Naive thymus-derived CD8-positive, alpha-beta T cell (primary cell): ENCODE measurements around the gene EFCAB12. TPM values are rescaled to one million over a fixed set of nuclear protein-coding genes. Genes with fewer than 3 reads are reported as not detected.
A peak's percentile ranks its signal among the peaks of the same experiment; 100 is the strongest.
"Not testable (repeated sequence)": the region's sequence is repeated elsewhere in the genome, so short reads cannot be mapped to it uniquely, and the experiment has no call there.

ENCODE experiments used
- ATAC-seq, 2 donors: fragments of 150-1000 bp; cut with Tn5 transposase in 1 of 2; sonication (Bioruptor Pico), chemical (Tn5 transposase) in 1 of 2; 1 replicate in 1 of 2; 2 replicates in 1 of 2; pipeline ENCODE4 v1.10.0; 2021; ENCODE audit warnings: mild to moderate bottlenecking in 2 of 2, moderate library complexity in 2 of 2
- POLR2A ChIA-PET: fragments of 350-600 bp; sonication (Branson Sonifier 250); formaldehyde crosslinking; loops from one replicate; lab custom pipeline; 2021; ENCODE audit warnings: antibody characterized with exemption; lab: Charles Lee
- DNase-seq, 10 donors: peaks; one replicate each; pipeline versions ENCODE4 v3.0.0 to v3.0.0-alpha.2; 2020 to 2022
- H3K27ac Mint-ChIP-seq, 10 donors: one replicate each; pipeline ENCODE4 v1.8.0; 2020 to 2022; ENCODE audit warnings: mild to moderate bottlenecking in 10 of 10, mixed read lengths in 10 of 10, moderate library complexity in 4 of 10, inconsistent platforms in 1 of 10
- H3K27me3 Mint-ChIP-seq, 5 donors: one replicate each; pipeline ENCODE4 v1.8.0; 2021 to 2022; ENCODE audit warnings: mixed read lengths in 5 of 5
- H3K36me3 Mint-ChIP-seq, 3 donors: one replicate each; pipeline ENCODE4 v1.8.0; 2020 to 2022; ENCODE audit warnings: mixed read lengths in 3 of 3, mild to moderate bottlenecking in 2 of 3, inconsistent platforms in 1 of 3
- H3K4me1 Mint-ChIP-seq, 4 donors: one replicate each; pipeline ENCODE4 v1.8.0; 2021 to 2022; ENCODE audit warnings: mixed read lengths in 4 of 4
- H3K4me3 Mint-ChIP-seq, 10 donors: one replicate each; pipeline ENCODE4 v1.8.0; 2020 to 2022; ENCODE audit warnings: mild to moderate bottlenecking in 10 of 10, mixed read lengths in 10 of 10, moderate library complexity in 6 of 10, inconsistent platforms in 1 of 10
- H3K9me3 Mint-ChIP-seq, 9 donors: one replicate each; pipeline ENCODE4 v1.8.0; 2020 to 2022; ENCODE audit warnings: mixed read lengths in 9 of 9, mild to moderate bottlenecking in 3 of 9, inconsistent platforms in 1 of 9, moderate library complexity in 1 of 9
- polyA plus RNA-seq, 3 donors: library from polyadenylated mRNA; unstranded; fragments of 300-500 nt; fragmentation: Illumina TruSeq; gene quantifications; one replicate each; pipeline ENCODE4 v1.2.3, GENCODE V29; 2021
- total RNA-seq, 8 experiments: library from RNA in 2 of 8; stranded (reverse) in 2 of 8; gene quantifications; one replicate each; pipeline ENCODE4 v1.2.3 and lab custom pipeline; 2021 to 2026

Gene EFCAB12
- total and polyA plus RNA-seq, 5 experiments from 2014 or later = 0.16 to 2.3 (median 0.91) TPM; not detected in 1

GRCh38 chr3:129384594-129385323, 43.7 kb downstream of the EFCAB12 start:
- no peak for DNase-seq
- POLR2A ChIA-PET = no interaction called here
- Mint-ChIP-seq H3K27me3 (no peaks in the 10 kb centered on the region), H3K27ac (peak overlapping the region in 6 of 10 donors; percentile 44 to 81 (median 62)), H3K36me3 (peaks cover 7 to 35% (median 30%) of the 10 kb centered on the region in 3 donors), H3K4me1 (peaks cover 0 to 2% (median under 1%) of the 10 kb centered on the region in 4 donors), H3K4me3 (no peak overlapping the region), H3K9me3 (no peaks in the 10 kb centered on the region)
- no peak for ATAC-seq

GRCh38 chr3:129384103-129384502, 44.3 kb downstream of the EFCAB12 start:
- not testable (repeated sequence) for ATAC-seq

GRCh38 chr3:129383292-129383860, 45.1 kb downstream of the EFCAB12 start:
- ATAC-seq (peak; percentile 97 to 98), DNase-seq (peak in 9 of 10 donors; percentile 17 to 76 (median 36))
- no peak overlapping the region for H3K4me3 Mint-ChIP-seq
- H3K36me3 Mint-ChIP-seq = peaks cover 7 to 22% (median 20%) of the 10 kb centered on the region in 3 donors
- POLR2A ChIA-PET = interaction anchor here (0.8 kb wide), 1 partner anchor 14 kb away, joined by 3 read pairs; no protein-coding TSS in a partner anchor
- peaks cover 0 to 2% (median under 1%) of the 10 kb centered on the region in 4 donors for H3K4me1 Mint-ChIP-seq
- H3K9me3 Mint-ChIP-seq = no peaks in the 10 kb centered on the region
- H3K27me3 Mint-ChIP-seq = no peaks in the 10 kb centered on the region
- H3K27ac Mint-ChIP-seq = peak overlapping the region in 3 of 10 donors; percentile 9 to 41 (median 16)

More at GRCh38 chr3:129384103-129384502, 44.3 kb downstream of the EFCAB12 start:
- H3K27me3 Mint-ChIP-seq, POLR2A ChIA-PET, H3K9me3 Mint-ChIP-seq, H3K4me3 Mint-ChIP-seq, DNase-seq, H3K4me1 Mint-ChIP-seq: not testable (repeated sequence)
- peaks cover 7 to 28% (median 25%) of the 10 kb centered on the region in 3 donors for H3K36me3 Mint-ChIP-seq
- peak overlapping the region in 5 of 10 donors; percentile 11 to 72 (median 35) for H3K27ac Mint-ChIP-seq

- H3K4me1 Mint-ChIP-seq = peaks cover 0 to 2% (median under 1%) of the 10 kb centered on the region in 4 donors
- no peaks in the 10 kb centered on the region for H3K9me3 Mint-ChIP-seq
- H3K36me3 Mint-ChIP-seq = peaks cover 6 to 12% (median 10%) of the 10 kb centered on the region in 3 donors
These were observed 46.1 kb downstream of the EFCAB12 start for GRCh38 chr3:129382366-129382765.

GRCh38 chr3:129379582-129380358, 48.7 kb downstream of the EFCAB12 start:
- ATAC-seq (no peak), DNase-seq (no peak)
- H3K4me1 Mint-ChIP-seq = peaks cover 0 to 3% (median under 1%) of the 10 kb centered on the region in 4 donors
- no peaks in the 10 kb centered on the region for H3K9me3 Mint-ChIP-seq
- H3K36me3 Mint-ChIP-seq = peaks cover 0 to 8% (median 2%) of the 10 kb centered on the region in 3 donors
- no peaks in the 10 kb centered on the region for H3K27me3 Mint-ChIP-seq
- peak overlapping the region in 1 of 10 donors; percentile 66 for H3K27ac Mint-ChIP-seq
- H3K4me3 Mint-ChIP-seq = no peak overlapping the region
- POLR2A ChIA-PET = interaction anchor here (0.7 kb wide), 1 partner anchor 457 kb away, joined by 4 read pairs; no protein-coding TSS in a partner anchor

More at GRCh38 chr3:129382366-129382765, 46.1 kb downstream of the EFCAB12 start:
- POLR2A ChIA-PET = interaction anchor here (0.6 kb wide), 1 partner anchor 13 kb away, joined by 4 read pairs; no protein-coding TSS in a partner anchor
- no peak for DNase-seq
- no peak for ATAC-seq
- Mint-ChIP-seq H3K27me3 (no peaks in the 10 kb centered on the region), H3K27ac (peak overlapping the region in 1 of 10 donors; percentile 73), H3K4me3 (no peak overlapping the region)

GRCh38 chr3:129378949-129379348, 49.5 kb downstream of the EFCAB12 start:
- DNase-seq (no peak), ATAC-seq (no peak)
- peaks cover 0 to 3% (median 0%) of the 10 kb centered on the region in 4 donors for H3K4me1 Mint-ChIP-seq
- peaks cover 0 to 8% (median 2%) of the 10 kb centered on the region in 3 donors for H3K36me3 Mint-ChIP-seq
- H3K27me3 Mint-ChIP-seq = no peaks in the 10 kb centered on the region
- POLR2A ChIA-PET = interaction anchor here (0.7 kb wide), 1 partner anchor 456 kb away, joined by 4 read pairs; no protein-coding TSS in a partner anchor
- H3K9me3 Mint-ChIP-seq = no peaks in the 10 kb centered on the region
- H3K27ac Mint-ChIP-seq = peak overlapping the region in 1 of 10 donors; percentile 66
- no peak overlapping the region for H3K4me3 Mint-ChIP-seq

- POLR2A ChIA-PET = interaction anchor here (0.6 to 1.5 kb wide), 2 partner anchors 45 to 61 kb away, joined by 3 to 4 read pairs; a partner anchor contains a TSS
- H3K4me1 Mint-ChIP-seq = peaks cover 0 to 2% (median 0%) of the 10 kb centered on the region in 4 donors
- ATAC-seq = no peak
These were observed 50.8 kb downstream of the EFCAB12 start for GRCh38 chr3:129377615-129378014.

GRCh38 chr3:129375099-129375498, 53.3 kb downstream of the EFCAB12 start:
- H3K36me3 Mint-ChIP-seq = peaks cover 0 to 6% (median 2%) of the 10 kb centered on the region in 3 donors
- POLR2A ChIA-PET = no interaction called here
- DNase-seq = no peak
- H3K27ac Mint-ChIP-seq = peak overlapping the region in 1 of 10 donors; percentile 40
- no peaks in the 10 kb centered on the region for H3K9me3 Mint-ChIP-seq
- no peaks in the 10 kb centered on the region for H3K27me3 Mint-ChIP-seq
- no peak overlapping the region for H3K4me3 Mint-ChIP-seq
- ATAC-seq = no peak
- peaks cover 0 to 2% (median 0%) of the 10 kb centered on the region in 4 donors for H3K4me1 Mint-ChIP-seq

More at GRCh38 chr3:129377615-129378014, 50.8 kb downstream of the EFCAB12 start:
- Mint-ChIP-seq H3K4me3 (no peak overlapping the region), H3K36me3 (peaks cover 0 to 8% (median 2%) of the 10 kb centered on the region in 3 donors), H3K27me3 (no peaks in the 10 kb centered on the region), H3K9me3 (no peaks in the 10 kb centered on the region), H3K27ac (peak overlapping the region in 1 of 10 donors; percentile 15)
- no peak for DNase-seq

- Mint-ChIP-seq H3K4me3 (no peak overlapping the region), H3K4me1 (peaks cover 0 to 2% (median 0%) of the 10 kb centered on the region in 4 donors), H3K27ac (no peak overlapping the region), H3K27me3 (no peaks in the 10 kb centered on the region), H3K9me3 (no peaks in the 10 kb centered on the region), H3K36me3 (peaks cover 0 to 6% (median 2%) of the 10 kb centered on the region in 3 donors)
- POLR2A ChIA-PET = no interaction called here
- DNase-seq (no peak), ATAC-seq (no peak)
These were observed 57.2 kb downstream of the EFCAB12 start for GRCh38 chr3:129371041-129371826.

GRCh38 chr3:129370248-129370964, 58.0 kb downstream of the EFCAB12 start:
- H3K27me3 Mint-ChIP-seq = no peaks in the 10 kb centered on the region
- ATAC-seq = no peak
- peaks cover 0 to 6% (median 2%) of the 10 kb centered on the region in 3 donors for H3K36me3 Mint-ChIP-seq
- no peak overlapping the region for H3K27ac Mint-ChIP-seq
- no peaks in the 10 kb centered on the region for H3K9me3 Mint-ChIP-seq
- H3K4me1 Mint-ChIP-seq = peaks cover 0 to under 1% (median 0%) of the 10 kb centered on the region in 4 donors
- no peak overlapping the region for H3K4me3 Mint-ChIP-seq
- POLR2A ChIA-PET = no interaction called here
- no peak for DNase-seq

GRCh38 chr3:129369711-129370110, 58.7 kb downstream of the EFCAB12 start:
- Mint-ChIP-seq H3K9me3 (no peaks in the 10 kb centered on the region), H3K4me1 (peaks cover 0 to 3% (median under 1%) of the 10 kb centered on the region in 4 donors), H3K27ac (no peak overlapping the region), H3K36me3 (no peaks in the 10 kb centered on the region), H3K4me3 (no peak overlapping the region), H3K27me3 (no peaks in the 10 kb centered on the region)
- no peak for ATAC-seq
- DNase-seq = no peak
- POLR2A ChIA-PET = no interaction called here
